HG03457 (cell line): ENCODE measurements around the gene TANK.
"Not testable (repeated sequence)": the region's sequence is repeated elsewhere in the genome, so short reads cannot be mapped to it uniquely, and the experiment has no call there.

Source experiments
- ATAC-seq: cut with Tn5 transposase; IDR thresholded peaks from one replicate; pipeline ENCODE4 v1.9.1; 2021; ENCODE audit warnings: moderate number of reproducible peaks; ENCODE audit not compliant: unreplicated experiment

Gene TANK

GRCh38 chr2:161257123-161257952, 97.1 kb downstream of the TANK start:
- ATAC-seq = no peak

- no peak for ATAC-seq
Observed at GRCh38 chr2:161265874-161266273, 105.6 kb downstream of the TANK start.

- no peak for ATAC-seq
Observed at GRCh38 chr2:161269111-161269510, 108.9 kb downstream of the TANK start.

GRCh38 chr2:161273038-161273760, 113.0 kb downstream of the TANK start:
- peak; percentile 59 for ATAC-seq

- ATAC-seq = not testable (repeated sequence)
Observed at GRCh38 chr2:161278564-161279229, 118.5 kb downstream of the TANK start.

- not testable (repeated sequence) for ATAC-seq
Observed at GRCh38 chr2:161279230-161279815, 119.1 kb downstream of the TANK start.

GRCh38 chr2:161280906-161281323, 120.7 kb downstream of the TANK start:
- ATAC-seq = not testable (repeated sequence)

- ATAC-seq = not testable (repeated sequence)
Observed at GRCh38 chr2:161281615-161282310, 121.5 kb downstream of the TANK start.

GRCh38 chr2:161282311-161282644, 122.0 kb downstream of the TANK start:
- not testable (repeated sequence) for ATAC-seq

- ATAC-seq = no peak
Observed at GRCh38 chr2:161283926-161284325, 123.7 kb downstream of the TANK start.
